Tibial nerve (tissue), 4 donors: Measurements from ENCODE around the gene CYYR1. TPM values are rescaled to one million over a fixed set of nuclear protein-coding genes. Genes with fewer than 3 reads are reported as not detected.

Source experiments
- DNase-seq, 2 donors: peaks; one replicate each; pipeline ENCODE4 v3.0.0-alpha.2; 2019; ENCODE audit warnings: low spot score in 2 of 2
- H3K27ac ChIP-seq, 4 donors: fragments of 200-600 bp; sonication (generic) in 3 of 4; one replicate each; pipeline ENCODE4 v1.5.1; 2017 to 2019; ENCODE audit warnings: mild to moderate bottlenecking in 1 of 4
- H3K27me3 ChIP-seq, 2 donors: fragments of 200-600 bp; sonication (generic) in 1 of 2; one replicate each; pipeline versions ENCODE4 v1.5.1 to v1.6.0; 2017 to 2019
- H3K36me3 ChIP-seq, 3 donors: fragments of 200-600 bp; sonication (generic); one replicate each; pipeline ENCODE4 v1.5.1; 2018 to 2019
- H3K4me1 ChIP-seq, 4 donors: fragments of 200-600 bp; sonication (generic) in 3 of 4; one replicate each; pipeline ENCODE4 v1.5.1; 2017 to 2019
- H3K4me3 ChIP-seq, 4 donors: fragments of 200-600 bp; sonication (generic) in 3 of 4; one replicate each; pipeline ENCODE4 v1.5.1; 2017 to 2019; ENCODE audit warnings: mild to moderate bottlenecking in 1 of 4, moderate library complexity in 1 of 4
- H3K9me3 ChIP-seq, 4 donors: fragments of 200-600 bp; sonication (generic) in 3 of 4; one replicate each; pipeline ENCODE4 v1.5.1; 2017 to 2019
- CTCF ChIP-seq, 5 experiments: fragments of 200-600 bp in 3 of 5; fragments of 450-650 bp in 2 of 5; sonication (generic) in 3 of 5; IDR thresholded peaks; one replicate each; pipeline ENCODE4 v1.5.1; 2016 to 2019; ENCODE audit warnings: antibody characterized with exemption in 5 of 5, mild to moderate bottlenecking in 3 of 5, moderate library complexity in 2 of 5
- EP300 ChIP-seq, 2 donors: sonication (generic); formaldehyde crosslinking; IDR thresholded peaks; one replicate each; pipeline ENCODE4 v1.6.1; 2017; ENCODE audit warnings: antibody characterized with exemption in 2 of 2, mild to moderate bottlenecking in 1 of 2
- POLR2A ChIP-seq, 2 donors: fragments of 450-650 bp; IDR thresholded peaks; one replicate each; pipeline ENCODE4 v1.6.1; 2017; ENCODE audit warnings: antibody characterized with exemption in 2 of 2, mild to moderate bottlenecking in 2 of 2, moderate library complexity in 2 of 2
- WGBS, 2 donors: methylation state at CpG; one replicate each; pipeline ENCODE4 v1.1.5; 2018; 5-methylcytosine and 5-hydroxymethylcytosine counted together
- total RNA-seq, 4 donors: library from RNA; depleted of rRNA; stranded (reverse); fragments of >200 nt; gene quantifications; one replicate each; pipeline ENCODE4 v1.1.0, GENCODE V29; 2016

CYYR1 gene
- total RNA-seq, 4 donors from 2014 or later, result 10.0 to 19.4 (median 14.8) TPM

DNA sequence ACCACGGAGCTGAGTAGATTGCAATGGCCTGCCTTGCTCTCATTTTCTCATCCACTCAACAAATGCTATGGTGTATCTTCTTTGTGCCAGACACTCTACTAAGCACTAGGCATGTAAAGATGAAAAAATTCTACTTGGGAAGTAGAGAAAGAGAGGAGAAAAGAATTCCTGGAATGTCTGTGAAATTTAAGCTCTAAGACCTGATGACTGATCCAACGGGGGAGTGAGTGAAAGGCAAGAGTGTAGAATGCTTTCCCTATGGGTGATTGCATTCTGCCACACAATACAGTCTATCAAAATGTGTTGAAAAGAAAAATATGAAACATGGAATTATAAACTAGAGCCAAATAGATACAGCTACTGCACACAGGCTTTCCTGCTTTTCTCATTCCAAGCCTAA is 82.3 kb downstream of the CYYR1 start:
- Histone ChIP-seq H3K4me1 (no peaks in the 10 kb centered on the region), H3K36me3 (no peaks in the 10 kb centered on the region), H3K27ac (no peak overlapping the region), H3K9me3 (peaks cover 0 to 6% (median 0%) of the 10 kb centered on the region in 4 donors), H3K27me3 (no peaks in the 10 kb centered on the region), H3K4me3 (no peak overlapping the region)
- TF ChIP-seq EP300 (IDR thresholded peaks at IDR 0.05), result no peak
- TF ChIP-seq CTCF (IDR thresholded peaks at IDR 0.05), result no peak
- TF ChIP-seq POLR2A (IDR thresholded peaks at IDR 0.05), result no peak
- WGBS, 2 donors, result 20 to 37% methylated on average over 2 of the region's 2 CpGs
- no peak for DNase-seq

- Histone ChIP-seq H3K27me3 (no peaks in the 10 kb centered on the region), H3K9me3 (peaks cover 0 to 6% (median 0%) of the 10 kb centered on the region in 4 donors), H3K36me3 (no peaks in the 10 kb centered on the region), H3K4me1 (no peaks in the 10 kb centered on the region), H3K27ac (no peak overlapping the region), H3K4me3 (no peak overlapping the region)
- TF ChIP-seq POLR2A (IDR thresholded peaks at IDR 0.05) (no peak), CTCF (IDR thresholded peaks at IDR 0.05) (no peak), EP300 (IDR thresholded peaks at IDR 0.05) (no peak)
- no peak for DNase-seq
- 94 to 96% methylated on average over 6 of the region's 6 CpGs for WGBS, 2 donors
Observed at GRCh38 chr21:26489781-26490180, 83.3 kb downstream of the CYYR1 start.

DNA sequence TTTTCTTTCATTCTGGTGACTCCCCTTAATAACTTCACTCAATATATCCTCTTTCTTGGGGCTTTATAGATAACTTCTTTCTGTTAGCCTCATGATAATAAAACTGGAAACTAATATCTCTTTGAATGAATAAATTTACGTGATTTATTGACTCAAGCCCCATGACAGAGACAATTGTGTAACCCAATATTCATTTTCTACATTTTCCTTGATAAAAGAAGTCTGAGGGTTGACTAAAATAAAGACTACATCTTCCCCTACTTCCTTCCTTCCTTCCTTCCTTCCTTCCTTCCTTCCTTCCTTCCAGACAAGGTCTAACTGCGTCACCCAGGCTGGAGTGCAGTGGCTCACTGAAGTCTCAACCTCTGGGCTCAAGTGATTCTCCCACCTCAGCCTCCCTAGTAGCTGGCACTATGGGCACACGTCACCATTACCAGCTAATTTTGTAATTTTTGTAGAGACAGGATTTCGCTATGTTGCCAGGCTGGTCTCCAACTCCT is 85.1 kb downstream of the CYYR1 start:
- no peaks in the 10 kb centered on the region for H3K4me1 ChIP-seq
- H3K36me3 ChIP-seq, result no peaks in the 10 kb centered on the region
- H3K4me3 ChIP-seq, result no peak overlapping the region
- 87 to 91% methylated on average over 4 of the region's 4 CpGs for whole genome bisulfite sequencing, 2 donors
- no peak for TF ChIP-seq EP300 (IDR thresholded peaks at IDR 0.05)
- no peak for TF ChIP-seq CTCF (IDR thresholded peaks at IDR 0.05)
- TF ChIP-seq POLR2A (IDR thresholded peaks at IDR 0.05), result no peak
- H3K27ac ChIP-seq, result no peak overlapping the region
- H3K27me3 ChIP-seq, result no peaks in the 10 kb centered on the region
- H3K9me3 ChIP-seq, result peaks cover 0 to 6% (median 0%) of the 10 kb centered on the region in 4 donors
- DNase-seq, result no peak

GRCh38 chr21:26473471-26473870 is 99.6 kb downstream of the CYYR1 start:
- H3K9me3 ChIP-seq, result no peaks in the 10 kb centered on the region
- no peaks in the 10 kb centered on the region for H3K36me3 ChIP-seq
- WGBS, 2 donors, result 92 to 95% methylated on average over 2 of the region's 2 CpGs
- no peaks in the 10 kb centered on the region for H3K4me1 ChIP-seq
- DNase-seq, result no peak
- H3K4me3 ChIP-seq, result no peak overlapping the region
- H3K27me3 ChIP-seq, result no peaks in the 10 kb centered on the region
- TF ChIP-seq EP300 (IDR thresholded peaks at IDR 0.05) (no peak), POLR2A (IDR thresholded peaks at IDR 0.05) (no peak), CTCF (IDR thresholded peaks at IDR 0.05) (no peak)
- H3K27ac ChIP-seq, result no peak overlapping the region

GRCh38 chr21:26471099-26471471 is 102.0 kb downstream of the CYYR1 start:
- no peaks in the 10 kb centered on the region for H3K4me1 ChIP-seq
- no peaks in the 10 kb centered on the region for H3K36me3 ChIP-seq
- TF ChIP-seq CTCF (IDR thresholded peaks at IDR 0.05) (no peak), EP300 (IDR thresholded peaks at IDR 0.05) (no peak), POLR2A (IDR thresholded peaks at IDR 0.05) (no peak)
- H3K4me3 ChIP-seq, result no peak overlapping the region
- 75% methylated on average over 5 of the region's 5 CpGs for WGBS, 2 donors
- H3K9me3 ChIP-seq, result no peaks in the 10 kb centered on the region
- no peak overlapping the region for H3K27ac ChIP-seq
- H3K27me3 ChIP-seq, result no peaks in the 10 kb centered on the region
- no peak for DNase-seq
